Parathyroid adenoma (tissue), 2 donors: ENCODE measurements around the gene CYP4B1.

ENCODE experiments used
- H2AFZ ChIP-seq: fragments of 300-600 bp; sonication (generic); one replicate; pipeline ENCODE4 v1.7.0; 2017; ENCODE audit warnings: antibody characterized with exemption, mild to moderate bottlenecking
- H3K27ac ChIP-seq: fragments of 300-600 bp; sonication (generic); one replicate; pipeline ENCODE4 v1.7.0; 2017
- H3K27me3 ChIP-seq: fragments of 300-600 bp; sonication (generic); one replicate; pipeline ENCODE4 v1.7.0; 2017; ENCODE audit warnings: low read length; ENCODE audit not compliant: control insufficient read depth, insufficient read depth
- H3K36me3 ChIP-seq: fragments of 300-600 bp; sonication (generic); one replicate; pipeline ENCODE4 v1.7.0; 2017; ENCODE audit warnings: low read length; ENCODE audit not compliant: control insufficient read depth, insufficient read depth
- H3K4me1 ChIP-seq: fragments of 300-600 bp; sonication (generic); one replicate; pipeline ENCODE4 v1.7.0; 2017; ENCODE audit warnings: control low read depth
- H3K4me2 ChIP-seq: fragments of 300-600 bp; sonication (generic); one replicate; pipeline ENCODE4 v1.7.0; 2017; ENCODE audit warnings: low read length
- H3K4me3 ChIP-seq: fragments of 300-600 bp; sonication (generic); one replicate; pipeline ENCODE4 v1.7.0; 2017; ENCODE audit warnings: low read depth, low read length
- H3K79me2 ChIP-seq: fragments of 300-600 bp; sonication (generic); one replicate; pipeline ENCODE4 v1.7.0; 2017; ENCODE audit warnings: control low read depth
- H3K9ac ChIP-seq: fragments of 300-600 bp; sonication (generic); one replicate; pipeline ENCODE4 v1.7.0; 2017; ENCODE audit warnings: mild to moderate bottlenecking
- H3K9me3 ChIP-seq: fragments of 300-600 bp; sonication (generic); one replicate; pipeline ENCODE4 v1.7.0; 2017; ENCODE audit warnings: low read length; ENCODE audit not compliant: control insufficient read depth
- TF ChIP-seq, protein P1 (sequence below): fragments of 300-600 bp; sonication (generic); IDR thresholded peaks from one replicate; pipeline ENCODE4 v1.7.0; 2017; ENCODE audit warnings: antibody characterized with exemption, mild to moderate bottlenecking
- donor health status: primary hyperparathyroidism.

Gene CYP4B1

DNA sequence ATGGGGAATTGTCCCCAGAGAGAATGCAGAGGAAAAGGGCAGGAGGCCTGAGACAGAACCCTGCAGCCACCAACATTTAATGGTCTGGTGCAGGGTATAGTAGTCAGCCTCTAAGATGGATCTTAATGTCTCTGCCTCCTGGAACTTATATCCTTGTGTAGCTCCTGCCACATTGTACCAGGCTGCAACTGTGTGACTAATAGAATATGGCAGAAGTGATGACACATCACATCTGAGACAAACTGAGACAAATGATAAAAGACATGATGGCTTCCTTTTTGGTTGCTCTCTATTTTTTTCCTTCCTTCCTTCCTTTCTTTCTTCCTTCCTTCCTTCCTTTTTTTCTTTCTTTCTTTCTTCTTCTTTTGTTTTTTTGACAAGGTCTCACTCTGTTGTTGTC is 37.1 kb upstream of the CYP4B1 start:
- Histone ChIP-seq H3K79me2 (no peaks in the 10 kb centered on the region), H3K36me3 (no peaks in the 10 kb centered on the region), H3K4me2 (no peak overlapping the region), H3K9ac (no peak overlapping the region), H3K4me1 (peaks cover 2% of the 10 kb centered on the region), H2AFZ (no peak overlapping the region), H3K27me3 (no peaks in the 10 kb centered on the region), H3K9me3 (no peaks in the 10 kb centered on the region), H3K27ac (no peak overlapping the region), H3K4me3 (no peak overlapping the region)
- TF ChIP-seq, protein P1, sequence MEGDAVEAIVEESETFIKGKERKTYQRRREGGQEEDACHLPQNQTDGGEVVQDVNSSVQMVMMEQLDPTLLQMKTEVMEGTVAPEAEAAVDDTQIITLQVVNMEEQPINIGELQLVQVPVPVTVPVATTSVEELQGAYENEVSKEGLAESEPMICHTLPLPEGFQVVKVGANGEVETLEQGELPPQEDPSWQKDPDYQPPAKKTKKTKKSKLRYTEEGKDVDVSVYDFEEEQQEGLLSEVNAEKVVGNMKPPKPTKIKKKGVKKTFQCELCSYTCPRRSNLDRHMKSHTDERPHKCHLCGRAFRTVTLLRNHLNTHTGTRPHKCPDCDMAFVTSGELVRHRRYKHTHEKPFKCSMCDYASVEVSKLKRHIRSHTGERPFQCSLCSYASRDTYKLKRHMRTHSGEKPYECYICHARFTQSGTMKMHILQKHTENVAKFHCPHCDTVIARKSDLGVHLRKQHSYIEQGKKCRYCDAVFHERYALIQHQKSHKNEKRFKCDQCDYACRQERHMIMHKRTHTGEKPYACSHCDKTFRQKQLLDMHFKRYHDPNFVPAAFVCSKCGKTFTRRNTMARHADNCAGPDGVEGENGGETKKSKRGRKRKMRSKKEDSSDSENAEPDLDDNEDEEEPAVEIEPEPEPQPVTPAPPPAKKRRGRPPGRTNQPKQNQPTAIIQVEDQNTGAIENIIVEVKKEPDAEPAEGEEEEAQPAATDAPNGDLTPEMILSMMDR, result no peak

DNA sequence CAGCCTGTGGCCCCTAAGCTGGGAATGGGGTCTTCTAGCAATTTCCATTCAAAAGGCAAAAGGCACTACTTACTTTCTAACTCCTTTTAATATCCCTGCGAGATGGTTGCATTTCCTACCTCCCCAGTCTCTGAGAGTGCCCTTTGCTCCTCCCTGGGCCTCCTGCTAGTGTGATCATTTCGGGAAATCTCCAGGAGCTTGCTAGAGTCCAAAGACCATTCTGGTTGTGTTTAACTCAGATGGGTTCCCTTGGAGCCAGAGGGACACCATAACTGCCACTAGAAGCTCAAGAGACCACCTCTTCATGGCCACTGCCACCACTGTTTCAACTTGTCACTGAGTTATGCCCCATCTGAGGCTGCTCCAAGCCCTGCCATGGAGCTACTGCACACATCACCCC is 34.4 kb upstream of the CYP4B1 start:
- no peaks in the 10 kb centered on the region for H3K36me3 ChIP-seq
- H3K9me3 ChIP-seq, result no peaks in the 10 kb centered on the region
- no peak overlapping the region for H3K4me3 ChIP-seq
- no peak overlapping the region for H3K4me2 ChIP-seq
- no peaks in the 10 kb centered on the region for H3K27me3 ChIP-seq
- H3K9ac ChIP-seq, result no peak overlapping the region
- no peaks in the 10 kb centered on the region for H3K79me2 ChIP-seq
- H3K4me1 ChIP-seq, result peaks cover 7% of the 10 kb centered on the region
- TF ChIP-seq, protein P1, result no peak
- H3K27ac ChIP-seq, result no peak overlapping the region
- H2AFZ ChIP-seq, result no peak overlapping the region

DNA sequence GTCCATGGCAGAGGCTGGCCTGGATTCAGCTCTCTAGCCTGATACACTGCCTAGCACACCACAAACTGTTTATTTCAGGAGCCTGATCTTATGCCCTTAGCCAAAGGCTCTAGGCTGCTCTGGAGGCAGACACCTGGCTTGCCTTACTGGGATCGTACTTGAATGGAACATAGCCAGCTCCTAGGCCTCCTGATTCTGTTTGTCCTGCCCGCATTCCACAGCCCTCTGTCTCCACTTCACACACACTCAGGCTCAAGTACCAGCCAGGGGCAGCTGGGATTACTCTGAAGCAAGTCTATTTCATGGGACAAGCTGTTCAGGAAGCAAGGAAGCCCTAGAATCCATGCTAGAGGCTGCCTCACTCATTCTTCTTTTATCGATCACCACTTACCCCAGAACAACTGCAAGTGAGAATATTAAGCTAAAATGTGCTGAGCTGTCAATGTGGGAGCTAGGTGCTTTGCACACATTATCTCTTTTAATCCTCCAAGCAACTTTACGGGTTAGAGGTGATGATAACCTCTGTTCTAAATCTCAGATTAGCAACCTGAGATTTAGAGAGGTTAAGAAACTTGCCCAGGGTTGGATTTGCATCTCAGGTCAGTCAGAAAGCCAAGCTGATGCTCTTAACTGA is 31.1 kb upstream of the CYP4B1 start:
- Histone ChIP-seq H3K27ac (peak overlapping the region; percentile 65), H2AFZ (peak overlapping the region; percentile 28), H3K9ac (no peak overlapping the region), H3K79me2 (no peaks in the 10 kb centered on the region), H3K36me3 (no peaks in the 10 kb centered on the region), H3K4me1 (peaks cover 7% of the 10 kb centered on the region), H3K9me3 (no peaks in the 10 kb centered on the region), H3K4me2 (no peak overlapping the region), H3K4me3 (no peak overlapping the region), H3K27me3 (no peaks in the 10 kb centered on the region)
- TF ChIP-seq, protein P1, result no peak

DNA sequence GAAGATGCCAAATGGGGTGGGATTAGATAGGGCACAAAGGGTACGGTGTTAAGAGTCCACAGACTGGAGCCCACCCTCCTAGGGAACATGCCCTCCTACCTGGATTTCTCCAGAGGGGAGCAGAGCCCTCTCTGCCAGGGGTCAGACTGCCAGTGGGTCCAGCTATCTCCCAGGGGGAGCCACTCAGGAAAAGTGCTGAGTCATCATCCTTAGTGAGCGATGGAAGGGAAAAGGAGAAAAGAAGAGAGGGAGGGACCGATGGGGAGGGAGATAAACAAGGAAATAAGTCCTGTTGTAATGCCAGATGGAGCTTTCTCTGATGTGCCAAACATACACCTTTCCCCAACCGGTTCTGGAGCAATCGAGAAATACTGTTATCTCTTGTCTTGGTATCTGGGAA is 30.4 kb upstream of the CYP4B1 start:
- no peak overlapping the region for H3K9ac ChIP-seq
- no peaks in the 10 kb centered on the region for H3K36me3 ChIP-seq
- TF ChIP-seq, protein P1, result no peak
- no peak overlapping the region for H2AFZ ChIP-seq
- H3K9me3 ChIP-seq, result no peaks in the 10 kb centered on the region
- no peaks in the 10 kb centered on the region for H3K79me2 ChIP-seq
- no peaks in the 10 kb centered on the region for H3K27me3 ChIP-seq
- H3K27ac ChIP-seq, result peak overlapping the region; percentile 65
- H3K4me3 ChIP-seq, result no peak overlapping the region
- H3K4me1 ChIP-seq, result peaks cover 7% of the 10 kb centered on the region
- no peak overlapping the region for H3K4me2 ChIP-seq
